ENCODE results near the gene TRPV2. TPM values are rescaled to one million over a fixed set of nuclear protein-coding genes. Genes with fewer than 3 reads are reported as not detected.

TRPV2 gene
- total and polyA plus RNA-seq, 2 experiments from 2014 or later = 1.7 to 3.2 TPM

DNA sequence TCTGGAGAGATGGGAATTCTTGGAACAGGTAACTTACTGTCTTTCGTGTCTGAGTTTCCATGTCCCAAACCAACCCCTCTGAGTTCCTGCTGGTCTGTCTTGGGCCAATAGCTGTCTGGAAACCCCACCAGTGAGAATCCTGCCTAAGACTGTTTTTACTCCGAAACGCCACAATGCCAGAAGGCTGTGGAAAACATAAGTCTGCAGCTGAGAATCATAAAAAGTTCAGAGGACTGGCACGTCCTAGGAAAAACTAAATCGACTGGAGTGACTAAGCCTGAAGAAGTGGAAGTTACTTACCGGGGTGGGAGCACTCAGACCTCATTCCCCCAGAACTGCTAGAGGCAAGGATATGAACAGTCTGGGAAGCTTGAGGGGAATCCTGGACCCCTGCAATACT is 63.3 kb downstream of the TRPV2 start:
- H3K27ac ChIP-seq (ENCODE audit: low read depth) = no peak overlapping the region
- H3K36me3 ChIP-seq (ENCODE audit: insufficient read depth) = no peaks in the 10 kb centered on the region
- no peak overlapping the region; the same call in 1 of the 2 replicates for H3K27ac Mint-ChIP-seq
- H3K4me1 Mint-ChIP-seq = peaks cover 44% of the 10 kb centered on the region
- H3K79me2 ChIP-seq (replicated peaks; ENCODE audit: insufficient read depth) = peaks cover 15% of the 10 kb centered on the region
- H3K9me2 ChIP-seq (ENCODE audit: insufficient read depth) = no peaks in the 10 kb centered on the region
- peaks cover 6% of the 10 kb centered on the region; the same call in 1 of the 2 replicates for H3K4me1 ChIP-seq (ENCODE audit: insufficient read depth)
- DNase-seq (ENCODE audit: low spot score) (no peak), ATAC-seq (no peak)
- H2AFZ ChIP-seq = no peak overlapping the region
- H3K4me3 ChIP-seq = no peak overlapping the region
- H3K27me3 ChIP-seq (ENCODE audit: insufficient read depth) = no peaks in the 10 kb centered on the region
- 0 out of 2 replicates have a peak, but pooled peaks cover 1% of the 10 kb centered on the region for H3F3A ChIP-seq (replicated peaks; ENCODE audit: low read depth)
- H3K4me3 Mint-ChIP-seq = no peak overlapping the region
- H4K20me1 ChIP-seq (replicated peaks; ENCODE audit: insufficient read depth) = no peaks in the 10 kb centered on the region
- no peak overlapping the region for H3K4me2 ChIP-seq
- H3K9me3 Mint-ChIP-seq = no peaks in the 10 kb centered on the region
- TF ChIP-seq POLR2AphosphoS5 (IDR thresholded peaks at IDR 0.05; ENCODE audit: low read depth) (no peak), ZNF331 (CRISPR knock-in tag; IDR thresholded peaks at IDR 0.05; ENCODE audit: low read depth) (no peak), JUNB (IDR thresholded peaks at IDR 0.05; ENCODE audit: unreplicated experiment) (no peak), ZNF114 (CRISPR knock-in tag; IDR thresholded peaks at IDR 0.05) (no peak), CREB1 (CRISPR knock-in tag; IDR thresholded peaks at IDR 0.05; ENCODE audit: low read depth) (no peak), STAT1 (IDR thresholded peaks at IDR 0.05; ENCODE audit: unreplicated experiment) (no peak), EZH2 (IDR thresholded peaks at IDR 0.05; ENCODE audit: low read depth, unreplicated experiment) (no peak)
- TF ChIP-seq, protein P1, sequence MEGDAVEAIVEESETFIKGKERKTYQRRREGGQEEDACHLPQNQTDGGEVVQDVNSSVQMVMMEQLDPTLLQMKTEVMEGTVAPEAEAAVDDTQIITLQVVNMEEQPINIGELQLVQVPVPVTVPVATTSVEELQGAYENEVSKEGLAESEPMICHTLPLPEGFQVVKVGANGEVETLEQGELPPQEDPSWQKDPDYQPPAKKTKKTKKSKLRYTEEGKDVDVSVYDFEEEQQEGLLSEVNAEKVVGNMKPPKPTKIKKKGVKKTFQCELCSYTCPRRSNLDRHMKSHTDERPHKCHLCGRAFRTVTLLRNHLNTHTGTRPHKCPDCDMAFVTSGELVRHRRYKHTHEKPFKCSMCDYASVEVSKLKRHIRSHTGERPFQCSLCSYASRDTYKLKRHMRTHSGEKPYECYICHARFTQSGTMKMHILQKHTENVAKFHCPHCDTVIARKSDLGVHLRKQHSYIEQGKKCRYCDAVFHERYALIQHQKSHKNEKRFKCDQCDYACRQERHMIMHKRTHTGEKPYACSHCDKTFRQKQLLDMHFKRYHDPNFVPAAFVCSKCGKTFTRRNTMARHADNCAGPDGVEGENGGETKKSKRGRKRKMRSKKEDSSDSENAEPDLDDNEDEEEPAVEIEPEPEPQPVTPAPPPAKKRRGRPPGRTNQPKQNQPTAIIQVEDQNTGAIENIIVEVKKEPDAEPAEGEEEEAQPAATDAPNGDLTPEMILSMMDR (conservative IDR thresholded peaks at IDR 0.05; ENCODE audit: low read depth in 2 of 2) = no peak
- TF ChIP-seq, protein P2, sequence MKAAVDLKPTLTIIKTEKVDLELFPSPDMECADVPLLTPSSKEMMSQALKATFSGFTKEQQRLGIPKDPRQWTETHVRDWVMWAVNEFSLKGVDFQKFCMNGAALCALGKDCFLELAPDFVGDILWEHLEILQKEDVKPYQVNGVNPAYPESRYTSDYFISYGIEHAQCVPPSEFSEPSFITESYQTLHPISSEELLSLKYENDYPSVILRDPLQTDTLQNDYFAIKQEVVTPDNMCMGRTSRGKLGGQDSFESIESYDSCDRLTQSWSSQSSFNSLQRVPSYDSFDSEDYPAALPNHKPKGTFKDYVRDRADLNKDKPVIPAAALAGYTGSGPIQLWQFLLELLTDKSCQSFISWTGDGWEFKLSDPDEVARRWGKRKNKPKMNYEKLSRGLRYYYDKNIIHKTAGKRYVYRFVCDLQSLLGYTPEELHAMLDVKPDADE (IDR thresholded peaks at IDR 0.05) = no peak
- TF ChIP-seq, protein P3, sequence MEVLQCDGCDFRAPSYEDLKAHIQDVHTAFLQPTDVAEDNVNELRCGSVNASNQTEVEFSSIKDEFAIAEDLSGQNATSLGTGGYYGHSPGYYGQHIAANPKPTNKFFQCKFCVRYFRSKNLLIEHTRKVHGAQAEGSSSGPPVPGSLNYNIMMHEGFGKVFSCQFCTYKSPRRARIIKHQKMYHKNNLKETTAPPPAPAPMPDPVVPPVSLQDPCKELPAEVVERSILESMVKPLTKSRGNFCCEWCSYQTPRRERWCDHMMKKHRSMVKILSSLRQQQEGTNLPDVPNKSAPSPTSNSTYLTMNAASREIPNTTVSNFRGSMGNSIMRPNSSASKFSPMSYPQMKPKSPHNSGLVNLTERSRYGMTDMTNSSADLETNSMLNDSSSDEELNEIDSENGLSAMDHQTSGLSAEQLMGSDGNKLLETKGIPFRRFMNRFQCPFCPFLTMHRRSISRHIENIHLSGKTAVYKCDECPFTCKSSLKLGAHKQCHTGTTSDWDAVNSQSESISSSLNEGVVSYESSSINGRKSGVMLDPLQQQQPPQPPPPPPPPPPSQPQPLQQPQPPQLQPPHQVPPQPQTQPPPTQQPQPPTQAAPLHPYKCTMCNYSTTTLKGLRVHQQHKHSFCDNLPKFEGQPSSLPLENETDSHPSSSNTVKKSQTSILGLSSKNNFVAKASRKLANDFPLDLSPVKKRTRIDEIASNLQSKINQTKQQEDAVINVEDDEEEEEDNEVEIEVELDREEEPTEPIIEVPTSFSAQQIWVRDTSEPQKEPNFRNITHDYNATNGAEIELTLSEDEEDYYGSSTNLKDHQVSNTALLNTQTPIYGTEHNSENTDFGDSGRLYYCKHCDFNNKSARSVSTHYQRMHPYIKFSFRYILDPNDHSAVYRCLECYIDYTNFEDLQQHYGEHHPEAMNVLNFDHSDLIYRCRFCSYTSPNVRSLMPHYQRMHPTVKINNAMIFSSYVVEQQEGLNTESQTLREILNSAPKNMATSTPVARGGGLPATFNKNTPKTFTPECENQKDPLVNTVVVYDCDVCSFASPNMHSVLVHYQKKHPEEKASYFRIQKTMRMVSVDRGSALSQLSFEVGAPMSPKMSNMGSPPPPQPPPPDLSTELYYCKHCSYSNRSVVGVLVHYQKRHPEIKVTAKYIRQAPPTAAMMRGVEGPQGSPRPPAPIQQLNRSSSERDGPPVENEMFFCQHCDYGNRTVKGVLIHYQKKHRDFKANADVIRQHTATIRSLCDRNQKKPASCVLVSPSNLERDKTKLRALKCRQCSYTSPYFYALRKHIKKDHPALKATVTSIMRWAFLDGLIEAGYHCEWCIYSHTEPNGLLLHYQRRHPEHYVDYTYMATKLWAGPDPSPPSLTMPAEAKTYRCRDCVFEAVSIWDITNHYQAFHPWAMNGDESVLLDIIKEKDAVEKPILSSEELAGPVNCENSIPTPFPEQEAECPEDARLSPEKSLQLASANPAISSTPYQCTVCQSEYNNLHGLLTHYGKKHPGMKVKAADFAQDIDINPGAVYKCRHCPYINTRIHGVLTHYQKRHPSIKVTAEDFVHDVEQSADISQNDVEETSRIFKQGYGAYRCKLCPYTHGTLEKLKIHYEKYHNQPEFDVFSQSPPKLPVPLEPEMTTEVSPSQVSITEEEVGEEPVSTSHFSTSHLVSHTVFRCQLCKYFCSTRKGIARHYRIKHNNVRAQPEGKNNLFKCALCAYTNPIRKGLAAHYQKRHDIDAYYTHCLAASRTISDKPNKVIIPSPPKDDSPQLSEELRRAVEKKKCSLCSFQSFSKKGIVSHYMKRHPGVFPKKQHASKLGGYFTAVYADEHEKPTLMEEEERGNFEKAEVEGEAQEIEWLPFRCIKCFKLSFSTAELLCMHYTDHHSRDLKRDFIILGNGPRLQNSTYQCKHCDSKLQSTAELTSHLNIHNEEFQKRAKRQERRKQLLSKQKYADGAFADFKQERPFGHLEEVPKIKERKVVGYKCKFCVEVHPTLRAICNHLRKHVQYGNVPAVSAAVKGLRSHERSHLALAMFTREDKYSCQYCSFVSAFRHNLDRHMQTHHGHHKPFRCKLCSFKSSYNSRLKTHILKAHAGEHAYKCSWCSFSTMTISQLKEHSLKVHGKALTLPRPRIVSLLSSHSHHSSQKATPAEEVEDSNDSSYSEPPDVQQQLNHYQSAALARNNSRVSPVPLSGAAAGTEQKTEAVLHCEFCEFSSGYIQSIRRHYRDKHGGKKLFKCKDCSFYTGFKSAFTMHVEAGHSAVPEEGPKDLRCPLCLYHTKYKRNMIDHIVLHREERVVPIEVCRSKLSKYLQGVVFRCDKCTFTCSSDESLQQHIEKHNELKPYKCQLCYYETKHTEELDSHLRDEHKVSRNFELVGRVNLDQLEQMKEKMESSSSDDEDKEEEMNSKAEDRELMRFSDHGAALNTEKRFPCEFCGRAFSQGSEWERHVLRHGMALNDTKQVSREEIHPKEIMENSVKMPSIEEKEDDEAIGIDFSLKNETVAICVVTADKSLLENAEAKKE (CRISPR knock-in tag; IDR thresholded peaks at IDR 0.05) = no peak
- peaks cover 18% of the 10 kb centered on the region for H3K27me3 Mint-ChIP-seq (ENCODE audit: insufficient read depth, low read depth, poor library complexity)
- H3K36me3 Mint-ChIP-seq (ENCODE audit: low read depth) = no peaks in the 10 kb centered on the region

All from GM23338 (cell line).